Thoracic aorta (tissue), 2 donors: Measurements from ENCODE around the gene SLC13A3. TPM values are rescaled to one million over a fixed set of nuclear protein-coding genes. Genes with fewer than 3 reads are reported as not detected.
A peak's percentile ranks its signal among the peaks of the same experiment; 100 is the strongest.

Experiments
- ATAC-seq: fragments of 150-250 bp; one replicate; pipeline ENCODE4 v1.8.0; 2017; ENCODE audit warnings: low read depth; ENCODE audit not compliant: insufficient number of reproducible peaks, low FRiP score
- DNase-seq: peaks from one replicate; pipeline ENCODE4 v3.0.0-alpha.2; 2020; ENCODE audit warnings: low spot score
- H3K27ac ChIP-seq, 2 donors: fragments of 200-600 bp; sonication (generic); 1 replicate in 1 of 2; 2 replicates in 1 of 2; pipeline ENCODE4 v1.5.1; 2016; ENCODE audit warnings: mild to moderate bottlenecking in 2 of 2, moderate library complexity in 2 of 2
- H3K27me3 ChIP-seq: fragments of 200-600 bp; sonication (generic); replicated peaks from 2 replicates; pipeline ENCODE4 v1.6.0; 2016; ENCODE audit warnings: mild to moderate bottlenecking; ENCODE audit not compliant: insufficient read depth
- H3K36me3 ChIP-seq: fragments of 200-600 bp; sonication (generic); one replicate; pipeline ENCODE4 v1.5.1; 2016
- H3K4me1 ChIP-seq, 2 donors: fragments of 200-600 bp; sonication (generic); 1 replicate in 1 of 2; 2 replicates in 1 of 2; pipeline versions ENCODE4 v1.5.1 to v1.6.0; 2016; ENCODE audit warnings: low read depth in 2 of 2, mild to moderate bottlenecking in 1 of 2; ENCODE audit not compliant: control insufficient read depth in 1 of 2
- H3K4me3 ChIP-seq: fragments of 200-600 bp; sonication (generic); 2 replicates; pipeline ENCODE4 v1.5.1; 2016; ENCODE audit warnings: mild to moderate bottlenecking
- H3K9me3 ChIP-seq: fragments of 200-600 bp; sonication (generic); 2 replicates; pipeline ENCODE4 v1.5.1; 2016
- CTCF ChIP-seq: fragments of 200-600 bp; sonication (generic); IDR thresholded peaks from one replicate; pipeline ENCODE4 v1.5.1; 2019; ENCODE audit warnings: antibody characterized with exemption
- total RNA-seq, 2 donors: library from RNA; depleted of rRNA; stranded (reverse); fragments of >200 nt; gene quantifications; one replicate each; pipeline versions ENCODE4 v1.1.0 to v1.2.3, GENCODE V29; 2016

SLC13A3 gene
- 1 to 10 TPM; 3.2 to 4.9 TPM for total RNA-seq

DNA sequence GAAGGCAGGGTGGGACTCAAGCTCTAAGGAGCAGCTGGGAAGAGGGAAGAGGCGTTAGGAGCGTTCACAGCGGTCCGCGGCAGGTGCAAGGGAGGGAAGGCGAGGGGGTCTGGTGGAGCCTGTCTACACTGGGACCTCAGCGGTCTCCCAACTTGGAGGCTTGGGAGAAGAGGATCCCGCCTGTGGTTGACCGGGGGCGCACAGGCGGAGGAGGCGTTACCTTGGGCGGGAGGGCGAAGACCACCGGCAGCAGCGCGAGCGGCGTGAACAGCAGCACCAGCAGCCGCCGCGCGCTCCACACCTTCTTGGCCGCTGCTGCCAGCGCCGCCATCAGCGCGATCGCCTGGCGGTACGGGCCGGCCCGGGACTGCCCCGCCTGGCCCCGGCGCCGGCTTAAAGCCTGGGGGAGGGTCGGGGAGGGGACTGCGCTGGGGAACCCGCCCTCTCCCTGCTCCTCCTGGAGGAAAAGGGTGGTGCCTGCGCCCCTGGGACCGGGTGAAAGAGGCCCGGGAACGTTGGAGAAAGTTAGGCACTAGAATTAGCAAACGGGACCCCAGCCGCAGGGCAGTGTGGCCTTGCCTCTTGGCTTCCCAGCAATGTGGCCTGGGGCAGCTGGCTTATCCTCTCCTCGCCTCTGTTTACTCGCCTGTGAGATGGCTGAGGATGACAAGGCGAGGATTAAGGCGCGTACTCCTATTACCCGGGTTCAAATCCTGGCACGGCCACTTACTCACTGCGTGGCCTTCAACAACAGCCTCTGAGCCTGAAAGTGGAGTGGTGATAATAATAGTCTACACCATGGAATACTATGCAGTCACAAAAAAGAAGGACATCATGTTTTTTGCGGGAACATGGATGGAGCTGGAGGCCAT is at the start of gene SLC13A3:
Gene SLC13A3 (minus strand): TSS at position 369 of the 872 bp plus-strand sequence. CDS start 38 bp downstream, at position 331.
- Histone ChIP-seq H3K36me3 (no peaks in the 10 kb centered on the region), H3K9me3 (no peaks in the 10 kb centered on the region), H3K4me3 (peak within 1 kb of the TSS; percentile 26), H3K4me1 (peaks cover 0 to 18% of the 10 kb centered on the region in 2 donors), H3K27ac (no peak within 1 kb of the TSS), H3K27me3 (peaks cover 3% of the 10 kb centered on the region)
- no peak for TF ChIP-seq CTCF
- ATAC-seq, result no peak
- no peak for DNase-seq

- no peaks in the 10 kb centered on the region for H3K27me3 ChIP-seq
- no peak for ATAC-seq
- H3K4me1 ChIP-seq, result no peaks in the 10 kb centered on the region
- H3K9me3 ChIP-seq, result no peaks in the 10 kb centered on the region
- no peak overlapping the region for H3K27ac ChIP-seq
- H3K4me3 ChIP-seq, result no peak overlapping the region
- no peak for DNase-seq
- no peaks in the 10 kb centered on the region for H3K36me3 ChIP-seq
- TF ChIP-seq CTCF, result no peak
Observed at GRCh38 chr20:46701057-46701456, 49.8 kb upstream of the SLC13A3 start.

- no peak for TF ChIP-seq CTCF
Observed at GRCh38 chr20:46700481-46700880, 49.2 kb upstream of the SLC13A3 start.

DNA sequence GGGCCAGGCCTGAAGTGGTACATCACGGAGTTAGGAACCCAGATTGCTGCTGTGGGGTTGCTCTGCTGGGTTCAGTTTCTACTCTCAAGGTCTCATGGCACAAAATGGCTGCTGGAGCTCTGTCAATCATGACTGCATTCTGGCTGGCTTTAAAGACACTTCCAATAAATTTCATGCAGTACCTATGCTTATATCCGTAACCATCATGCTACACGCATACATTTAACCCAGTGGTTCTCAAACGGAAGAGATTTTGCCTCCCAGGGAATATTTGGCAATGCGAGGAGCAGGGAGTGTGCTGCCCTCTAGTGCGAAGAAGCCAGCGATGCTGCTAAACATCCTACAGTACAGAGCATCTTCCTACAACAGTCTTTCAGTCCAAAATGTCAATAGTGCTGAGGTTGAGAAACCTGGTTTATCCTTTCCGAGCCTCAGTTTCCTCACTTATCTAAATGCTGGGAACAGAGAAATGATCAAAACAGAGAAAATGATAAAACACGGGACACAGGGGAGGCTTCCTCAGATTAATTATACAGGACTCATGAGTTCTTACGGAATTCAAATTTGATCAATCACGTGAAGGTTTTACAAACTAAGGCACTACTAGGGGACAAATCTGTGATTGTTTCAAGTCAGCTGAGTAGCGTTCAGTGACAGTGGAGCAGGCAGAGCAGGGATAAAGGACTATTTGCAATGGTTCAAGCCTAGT is 48.5 kb upstream of the SLC13A3 start:
- Histone ChIP-seq H3K36me3 (no peaks in the 10 kb centered on the region), H3K9me3 (no peaks in the 10 kb centered on the region), H3K27me3 (no peaks in the 10 kb centered on the region), H3K4me3 (no peak overlapping the region), H3K4me1 (no peaks in the 10 kb centered on the region), H3K27ac (no peak overlapping the region)
- no peak for ATAC-seq
- no peak for DNase-seq
- TF ChIP-seq CTCF, result no peak

More at GRCh38 chr20:46700481-46700880, 49.2 kb upstream of the SLC13A3 start:
- Histone ChIP-seq H3K36me3 (no peaks in the 10 kb centered on the region), H3K27me3 (no peaks in the 10 kb centered on the region), H3K27ac (no peak overlapping the region), H3K9me3 (no peaks in the 10 kb centered on the region), H3K4me3 (no peak overlapping the region), H3K4me1 (no peaks in the 10 kb centered on the region)
- DNase-seq (no peak), ATAC-seq (no peak)

DNA sequence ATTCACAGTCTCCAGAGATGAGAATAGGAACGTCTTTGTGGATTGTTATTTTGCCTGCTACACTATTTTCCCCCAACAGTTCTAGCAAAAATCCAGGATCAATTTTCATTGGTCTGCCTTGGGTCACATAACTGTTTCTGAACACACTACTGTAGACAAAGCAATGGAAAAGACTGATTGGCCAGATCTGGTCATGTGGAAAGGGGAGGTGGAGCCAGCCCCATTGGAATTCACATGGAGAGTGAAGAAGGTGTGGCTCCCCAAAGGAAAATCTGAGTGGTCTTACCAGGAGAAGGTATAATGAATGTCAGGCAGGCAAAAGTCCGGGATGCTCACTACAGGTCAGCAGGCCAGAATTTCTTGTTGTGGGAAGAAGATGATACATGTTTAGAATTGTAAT is 47.5 kb upstream of the SLC13A3 start:
- no peaks in the 10 kb centered on the region for H3K4me1 ChIP-seq
- H3K27ac ChIP-seq, result no peak overlapping the region
- no peaks in the 10 kb centered on the region for H3K9me3 ChIP-seq
- H3K27me3 ChIP-seq, result no peaks in the 10 kb centered on the region
- H3K4me3 ChIP-seq, result no peak overlapping the region
- DNase-seq, result no peak
- no peak for TF ChIP-seq CTCF
- H3K36me3 ChIP-seq, result no peaks in the 10 kb centered on the region
- no peak for ATAC-seq
